ENCODE measurements around the gene ITGA2.
A peak's percentile ranks its signal among the peaks of the same experiment; 100 is the strongest.

The ITGA2 gene

GRCh38 chr5:53035868-53036381, 46.8 kb downstream of the ITGA2 start:
- H3K27ac Mint-ChIP-seq: no peak overlapping the region
- H3K4me3 Mint-ChIP-seq: no peak overlapping the region
- CTCF ChIA-PET: interaction anchor here (1.0 to 2.7 kb wide), 13 partner anchors 11 to 87 kb away, joined by 3 to 23 read pairs (median 5); no protein-coding TSS in a partner anchor
- peaks cover 2% of the 10 kb centered on the region for H3K9me3 Mint-ChIP-seq
- no peaks in the 10 kb centered on the region for H3K27me3 Mint-ChIP-seq
- H3K36me3 Mint-ChIP-seq: peaks cover 30% of the 10 kb centered on the region
- H3K4me1 Mint-ChIP-seq: peaks cover 76% of the 10 kb centered on the region
- DNase-seq: no peak

DNA sequence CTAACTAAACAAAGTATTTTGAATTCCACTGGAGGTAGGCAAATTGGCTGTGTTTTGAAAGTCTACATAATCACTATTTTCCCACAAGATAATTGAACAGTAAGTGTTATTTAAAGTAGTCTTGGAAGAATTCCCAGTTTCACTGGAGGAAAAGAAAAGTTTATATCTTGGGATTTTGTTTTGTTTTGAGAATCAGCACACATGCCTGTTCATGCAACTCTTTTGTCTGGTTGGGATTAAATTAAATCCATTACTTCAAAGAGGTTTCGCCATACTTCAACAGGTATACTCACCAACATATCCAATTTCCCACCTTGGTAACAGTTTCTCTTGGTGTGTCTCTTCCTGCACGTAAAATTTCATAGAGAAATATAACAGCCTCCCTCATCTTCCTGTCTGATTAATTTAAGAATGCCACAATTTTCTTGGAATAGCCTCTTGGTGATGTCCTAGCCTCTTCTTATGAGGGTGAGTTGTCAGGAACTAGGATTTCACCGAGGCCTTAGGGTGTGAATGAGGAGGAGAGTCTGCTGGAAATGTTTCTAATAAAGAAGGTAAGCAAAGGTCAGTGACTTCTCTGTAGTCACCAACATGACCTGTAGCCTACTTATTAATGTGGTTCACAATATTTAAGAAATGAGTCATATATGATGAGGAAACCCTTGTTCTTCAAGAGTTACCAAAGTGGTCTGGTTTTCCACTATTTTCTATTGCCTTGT, 48.1 kb downstream of the ITGA2 start:
- Mint-ChIP-seq H3K27me3 (no peaks in the 10 kb centered on the region), H3K36me3 (peaks cover 25% of the 10 kb centered on the region), H3K9me3 (peaks cover 2% of the 10 kb centered on the region), H3K4me3 (no peak overlapping the region), H3K27ac (no peak overlapping the region), H3K4me1 (peaks cover 77% of the 10 kb centered on the region)
- no peak for DNase-seq
- CTCF ChIA-PET: interaction anchor here (1.0 to 1.3 kb wide), 3 partner anchors 41 to 90 kb away, joined by 3 to 4 read pairs (median 3); no protein-coding TSS in a partner anchor

- H3K9me3 Mint-ChIP-seq: peaks cover 2% of the 10 kb centered on the region
- H3K27ac Mint-ChIP-seq: no peak overlapping the region
- H3K36me3 Mint-ChIP-seq: peaks cover 32% of the 10 kb centered on the region
- H3K4me1 Mint-ChIP-seq: peaks cover 75% of the 10 kb centered on the region
- CTCF ChIA-PET: interaction anchor here (1.0 to 1.9 kb wide), 3 partner anchors 89 to 91 kb away, joined by 3 to 9 read pairs (median 3); no protein-coding TSS in a partner anchor
- no peak overlapping the region for H3K4me3 Mint-ChIP-seq
- H3K27me3 Mint-ChIP-seq: no peaks in the 10 kb centered on the region
- DNase-seq: no peak
Observed at GRCh38 chr5:53038196-53038847, 49.2 kb downstream of the ITGA2 start.

GRCh38 chr5:53039855-53040254, 50.7 kb downstream of the ITGA2 start:
- CTCF ChIA-PET: interaction anchor here (1.9 to 2.0 kb wide), 2 partner anchors 29 to 91 kb away, joined by 7 to 9 read pairs; no protein-coding TSS in a partner anchor

DNA sequence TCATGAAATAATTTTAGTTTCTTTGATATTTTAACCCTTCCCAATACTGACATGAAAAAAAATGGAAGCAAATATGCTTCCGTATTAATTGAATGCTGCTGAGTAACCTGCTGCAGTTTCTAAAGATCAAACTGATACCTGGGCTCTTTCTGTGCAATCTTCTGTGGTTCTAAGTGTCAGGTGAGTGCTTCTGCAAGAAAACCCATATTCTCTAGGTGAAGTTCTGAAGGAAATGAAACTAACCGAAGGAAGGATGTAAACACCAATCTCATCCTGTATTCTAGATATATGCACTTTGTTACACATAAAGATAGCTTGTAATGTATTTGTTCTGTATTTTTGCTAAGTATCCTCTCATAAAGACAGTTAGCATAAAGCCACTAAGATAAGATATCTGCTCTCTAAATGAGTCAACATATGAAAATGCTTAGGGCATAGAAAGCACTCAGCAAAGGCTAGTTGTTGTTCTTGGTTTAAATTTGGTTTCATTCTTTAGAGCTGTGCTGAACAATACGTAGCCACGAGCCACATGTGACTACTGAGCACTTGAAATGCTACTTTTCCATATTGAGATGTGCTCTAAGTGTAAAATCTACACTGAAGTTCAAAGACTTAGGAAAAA, 52.0 kb downstream of the ITGA2 start:
- H3K36me3 Mint-ChIP-seq: peaks cover 29% of the 10 kb centered on the region
- peak overlapping the region; percentile 59 for H3K4me3 Mint-ChIP-seq
- H3K27ac Mint-ChIP-seq: peak overlapping the region; percentile 95
- peaks cover 76% of the 10 kb centered on the region for H3K4me1 Mint-ChIP-seq
- H3K9me3 Mint-ChIP-seq: peaks cover 2% of the 10 kb centered on the region
- DNase-seq: peak; percentile 52
- H3K27me3 Mint-ChIP-seq: no peaks in the 10 kb centered on the region
- CTCF ChIA-PET: interaction anchor here (1.2 to 2.8 kb wide), 5 partner anchors 9 to 94 kb away, joined by 3 to 15 read pairs (median 7); no protein-coding TSS in a partner anchor

More at GRCh38 chr5:53039855-53040254, 50.7 kb downstream of the ITGA2 start:
- Mint-ChIP-seq H3K36me3 (peaks cover 36% of the 10 kb centered on the region), H3K27me3 (no peaks in the 10 kb centered on the region), H3K27ac (peak overlapping the region; percentile 95), H3K4me1 (peaks cover 80% of the 10 kb centered on the region), H3K4me3 (no peak overlapping the region), H3K9me3 (peaks cover 2% of the 10 kb centered on the region)
- DNase-seq: no peak

DNA sequence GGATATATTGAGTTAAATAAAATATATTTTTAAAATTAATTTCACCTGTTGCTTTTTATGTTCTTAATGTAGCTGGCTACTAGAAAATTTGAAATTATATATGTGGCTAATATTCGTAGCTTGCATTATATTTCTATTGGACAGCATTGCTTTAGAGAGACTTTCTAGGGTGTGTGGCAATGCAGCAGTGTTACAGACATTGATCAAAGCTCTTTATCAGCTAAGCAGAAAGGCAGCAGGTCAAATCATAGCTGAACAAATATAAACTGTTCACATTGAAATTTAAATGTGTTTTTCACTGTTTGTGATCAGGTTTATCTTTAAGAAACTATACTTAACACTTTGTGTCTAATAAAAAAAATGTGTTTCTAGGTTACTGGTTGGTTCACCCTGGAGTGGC, 52.6 kb downstream of the ITGA2 start:
- H3K4me3 Mint-ChIP-seq: no peak overlapping the region
- H3K4me1 Mint-ChIP-seq: peaks cover 71% of the 10 kb centered on the region
- peak overlapping the region; percentile 95 for H3K27ac Mint-ChIP-seq
- no peaks in the 10 kb centered on the region for H3K27me3 Mint-ChIP-seq
- H3K36me3 Mint-ChIP-seq: peaks cover 29% of the 10 kb centered on the region
- peaks cover 2% of the 10 kb centered on the region for H3K9me3 Mint-ChIP-seq
- CTCF ChIA-PET: interaction anchor here (1.2 to 2.8 kb wide), 5 partner anchors 10 to 94 kb away, joined by 3 to 15 read pairs (median 7); no protein-coding TSS in a partner anchor
- no peak for DNase-seq

DNA sequence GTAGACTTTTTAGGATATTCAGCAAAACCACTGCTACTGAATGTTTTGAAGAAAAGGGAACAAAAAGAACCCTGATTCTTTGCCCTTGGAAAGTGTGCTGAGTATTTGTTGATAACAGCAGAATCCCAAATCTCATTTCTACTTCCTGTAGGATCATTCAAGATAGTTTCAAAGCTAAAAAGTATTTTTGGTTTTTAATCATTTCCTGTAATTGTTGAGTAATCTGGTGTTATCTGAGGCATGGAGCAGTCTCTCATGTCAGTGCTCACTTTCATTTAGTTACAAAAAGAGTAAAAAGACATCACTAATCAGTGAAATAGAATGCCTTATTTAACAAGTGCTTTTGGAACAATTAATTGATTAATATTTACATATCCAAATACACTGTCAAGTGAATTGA, 56.1 kb downstream of the ITGA2 start:
- no peak for DNase-seq
- no peak overlapping the region for H3K27ac Mint-ChIP-seq
- no peaks in the 10 kb centered on the region for H3K9me3 Mint-ChIP-seq
- CTCF ChIA-PET: no interaction called here
- no peaks in the 10 kb centered on the region for H3K27me3 Mint-ChIP-seq
- H3K4me1 Mint-ChIP-seq: peaks cover 43% of the 10 kb centered on the region
- peaks cover 39% of the 10 kb centered on the region for H3K36me3 Mint-ChIP-seq
- no peak overlapping the region for H3K4me3 Mint-ChIP-seq

GRCh38 chr5:53048248-53048647, 59.1 kb downstream of the ITGA2 start:
- no peaks in the 10 kb centered on the region for H3K27me3 Mint-ChIP-seq
- DNase-seq: no peak
- peaks cover 40% of the 10 kb centered on the region for H3K36me3 Mint-ChIP-seq
- no peak overlapping the region for H3K27ac Mint-ChIP-seq
- H3K4me1 Mint-ChIP-seq: peaks cover 17% of the 10 kb centered on the region
- CTCF ChIA-PET: interaction anchor here (0.6 kb wide), 1 partner anchor 1510 kb away, joined by 3 read pairs; no protein-coding TSS in a partner anchor
- no peaks in the 10 kb centered on the region for H3K9me3 Mint-ChIP-seq
- H3K4me3 Mint-ChIP-seq: no peak overlapping the region

DNA sequence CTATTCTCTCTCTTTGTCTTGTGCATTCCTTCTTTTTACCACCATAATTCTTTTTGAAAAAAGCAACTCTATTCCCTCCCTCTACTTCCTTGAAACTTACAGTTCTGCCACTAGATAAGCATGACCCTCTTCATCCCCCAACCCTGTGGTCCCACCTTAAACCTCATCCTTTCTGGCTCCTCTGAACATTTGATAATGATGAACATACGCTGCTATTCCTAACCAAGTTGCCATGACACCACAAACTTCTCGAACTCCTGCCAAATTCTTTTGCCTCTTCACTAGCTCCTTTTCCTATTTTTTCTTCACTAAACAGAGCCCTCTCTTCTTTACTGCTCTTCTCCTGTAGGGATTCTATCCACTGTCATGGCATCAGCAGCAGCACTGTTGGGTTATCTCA, 63.3 kb downstream of the ITGA2 start:
- H3K27ac Mint-ChIP-seq: no peak overlapping the region
- CTCF ChIA-PET: no interaction called here
- H3K36me3 Mint-ChIP-seq: peaks cover 21% of the 10 kb centered on the region
- no peaks in the 10 kb centered on the region for H3K9me3 Mint-ChIP-seq
- H3K27me3 Mint-ChIP-seq: no peaks in the 10 kb centered on the region
- no peak overlapping the region for H3K4me3 Mint-ChIP-seq
- no peaks in the 10 kb centered on the region for H3K4me1 Mint-ChIP-seq
- DNase-seq: no peak

DNA sequence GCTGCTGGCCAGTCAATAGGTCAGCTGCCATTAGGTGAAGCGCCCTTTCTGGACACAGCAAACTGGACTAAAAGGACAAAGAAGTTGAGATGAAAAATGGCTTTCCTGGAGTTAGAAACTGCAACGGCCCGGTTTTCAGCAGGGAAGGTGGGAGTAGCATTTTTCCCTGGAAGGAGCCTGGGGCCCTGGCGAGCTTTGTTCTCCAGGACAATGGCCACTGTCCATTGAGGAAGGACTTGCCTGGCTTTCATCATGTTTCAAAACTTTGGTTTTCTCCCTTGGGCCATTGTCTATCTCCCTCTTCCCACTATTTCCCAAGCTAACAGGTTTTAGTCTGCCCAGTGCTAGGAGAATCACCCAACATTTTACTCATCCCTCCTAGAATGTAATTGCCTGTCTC, 64.2 kb downstream of the ITGA2 start:
- Mint-ChIP-seq H3K27me3 (no peaks in the 10 kb centered on the region), H3K27ac (no peak overlapping the region), H3K4me1 (no peaks in the 10 kb centered on the region), H3K9me3 (no peaks in the 10 kb centered on the region), H3K36me3 (peaks cover 18% of the 10 kb centered on the region), H3K4me3 (no peak overlapping the region)
- CTCF ChIA-PET: no interaction called here
- DNase-seq: no peak

DNA sequence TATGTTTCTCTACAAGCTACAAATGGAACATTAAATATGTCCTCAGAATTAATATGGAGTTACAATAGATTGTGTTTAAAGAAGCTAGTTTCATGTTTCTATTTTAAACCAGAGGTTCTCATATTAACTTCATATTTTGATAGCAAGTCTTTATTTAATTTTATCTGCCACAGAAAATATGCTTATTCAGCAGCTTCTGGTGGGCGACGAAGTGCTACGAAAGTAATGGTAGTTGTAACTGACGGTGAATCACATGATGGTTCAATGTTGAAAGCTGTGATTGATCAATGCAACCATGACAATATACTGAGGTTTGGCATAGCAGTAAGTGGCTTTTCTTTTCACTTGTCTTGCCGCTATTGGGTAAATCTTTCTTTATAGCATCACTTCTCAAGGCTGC, 66.2 kb downstream of the ITGA2 start:
- CTCF ChIA-PET: no interaction called here
- no peaks in the 10 kb centered on the region for H3K9me3 Mint-ChIP-seq
- H3K4me3 Mint-ChIP-seq: no peak overlapping the region
- H3K4me1 Mint-ChIP-seq: no peaks in the 10 kb centered on the region
- no peak overlapping the region for H3K27ac Mint-ChIP-seq
- peaks cover 27% of the 10 kb centered on the region for H3K36me3 Mint-ChIP-seq
- no peaks in the 10 kb centered on the region for H3K27me3 Mint-ChIP-seq
- DNase-seq: no peak

GRCh38 chr5:53059281-53059680, 70.1 kb downstream of the ITGA2 start:
- Mint-ChIP-seq H3K4me1 (no peaks in the 10 kb centered on the region), H3K27me3 (no peaks in the 10 kb centered on the region), H3K36me3 (peaks cover 36% of the 10 kb centered on the region), H3K27ac (no peak overlapping the region), H3K4me3 (no peak overlapping the region), H3K9me3 (no peaks in the 10 kb centered on the region)
- CTCF ChIA-PET: no interaction called here
- no peak for DNase-seq

DNA sequence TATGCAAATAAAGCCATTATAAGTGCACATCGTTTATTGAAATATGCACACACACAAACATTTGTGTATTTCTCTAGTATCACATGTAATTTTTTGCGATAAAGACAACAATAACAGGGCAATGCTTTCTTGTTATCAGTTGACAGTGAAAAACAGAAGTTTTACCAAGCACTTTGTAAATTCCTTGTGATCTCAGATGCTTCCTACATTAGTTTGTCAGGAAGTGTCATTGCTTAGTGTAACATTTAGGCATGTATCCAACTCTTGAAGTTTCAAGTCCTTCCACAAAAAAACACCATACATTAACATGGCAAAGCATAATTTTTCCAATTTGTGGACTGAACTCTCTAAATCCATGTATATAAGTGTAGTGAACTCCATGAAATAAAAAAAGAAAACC, 74.0 kb downstream of the ITGA2 start:
- no peak for DNase-seq
- Mint-ChIP-seq H3K36me3 (peaks cover 48% of the 10 kb centered on the region), H3K27me3 (no peaks in the 10 kb centered on the region), H3K4me3 (no peak overlapping the region), H3K27ac (no peak overlapping the region), H3K4me1 (peaks cover 5% of the 10 kb centered on the region), H3K9me3 (no peaks in the 10 kb centered on the region)
- CTCF ChIA-PET: no interaction called here

DNA sequence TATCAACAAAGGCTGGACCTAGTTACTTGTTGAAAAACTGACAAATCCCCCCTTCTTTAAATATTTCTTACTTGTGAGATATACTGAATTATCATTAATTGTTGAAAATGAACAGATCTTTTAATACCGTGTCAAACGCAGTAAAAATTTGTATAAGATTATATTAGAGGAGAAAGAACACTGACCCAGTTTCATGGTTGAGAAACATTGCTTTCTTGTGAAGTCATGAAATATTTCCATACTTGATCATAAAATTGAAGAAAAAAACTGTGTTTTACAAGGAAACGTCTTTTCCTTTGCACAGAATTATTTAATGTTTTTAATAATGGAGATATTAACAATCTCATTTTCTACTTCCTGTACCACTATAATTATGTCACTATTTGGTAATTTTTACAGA, 74.6 kb downstream of the ITGA2 start:
- CTCF ChIA-PET: no interaction called here
- no peak for DNase-seq
- H3K4me3 Mint-ChIP-seq: no peak overlapping the region

More for the DNA sequence above, 74.6 kb downstream of the ITGA2 start:
- H3K36me3 Mint-ChIP-seq: peaks cover 43% of the 10 kb centered on the region
- peaks cover 5% of the 10 kb centered on the region for H3K4me1 Mint-ChIP-seq
- no peaks in the 10 kb centered on the region for H3K9me3 Mint-ChIP-seq
- no peaks in the 10 kb centered on the region for H3K27me3 Mint-ChIP-seq
- H3K27ac Mint-ChIP-seq: no peak overlapping the region

Measured in activated naive CD4-positive, alpha-beta T cell treated with anti-CD3 and anti-CD28 coated beads, Interleukin-2, amount 10 ng/mL, durations not matched to agents 7 days and 5 days (primary cell).